OCI-LY1 (cell line): ENCODE results near the gene NSL1.
"Not testable (repeated sequence)": the region's sequence is repeated elsewhere in the genome, so short reads cannot be mapped to it uniquely, and the experiment has no call there.

Experiments used
- H2AFZ ChIP-seq: fragments of 200-600 bp; sonication (generic), shearing (Covaris generic); 2 replicates; pipeline ENCODE4 v1.6.0; 2014; ENCODE audit warnings: antibody characterized with exemption, mild to moderate bottlenecking, low read length
- H3F3A ChIP-seq: fragments of 200-600 bp; sonication (generic), shearing (Covaris generic); 2 replicates; pipeline ENCODE4 v1.6.0; 2014; ENCODE audit warnings: mild to moderate bottlenecking, antibody characterized with exemption, low read length, moderate library complexity; ENCODE audit not compliant: insufficient read depth
- H3K27ac ChIP-seq: fragments of 200-600 bp; sonication (generic); 2 replicates; pipeline ENCODE4 v1.5.1; 2014; ENCODE audit warnings: low read length, mixed run types, mild to moderate bottlenecking, low read depth; ENCODE audit not compliant: poor library complexity, severe bottlenecking
- H3K27me3 ChIP-seq: fragments of 200-600 bp; sonication (generic); 2 replicates; pipeline ENCODE4 v1.6.0; 2014; ENCODE audit warnings: antibody characterized with exemption, mild to moderate bottlenecking, low read length, moderate library complexity; ENCODE audit not compliant: insufficient read depth
- H3K36me3 ChIP-seq: fragments of 200-600 bp; sonication (generic); 2 replicates; pipeline ENCODE4 v1.6.1; 2014; ENCODE audit warnings: mild to moderate bottlenecking, antibody characterized with exemption, low read length, moderate library complexity, mixed read lengths; ENCODE audit not compliant: insufficient read depth
- H3K4me1 ChIP-seq: fragments of 200-600 bp; sonication (generic); 2 replicates; pipeline ENCODE4 v1.5.1; 2014; ENCODE audit warnings: mild to moderate bottlenecking, low read length, moderate library complexity; ENCODE audit not compliant: insufficient read depth, severe bottlenecking
- H3K4me2 ChIP-seq: fragments of 200-600 bp; sonication (generic), shearing (Covaris generic); 2 replicates; pipeline ENCODE4 v1.6.1; 2014; ENCODE audit warnings: low read length
- H3K4me3 ChIP-seq: fragments of 200-600 bp; sonication (generic); 2 replicates; pipeline ENCODE4 v1.5.1; 2014; ENCODE audit warnings: low read length, low read depth, mild to moderate bottlenecking, mixed read lengths; ENCODE audit not compliant: poor library complexity, severe bottlenecking
- H3K79me2 ChIP-seq: fragments of 200-600 bp; shearing (Covaris generic); 2 replicates; pipeline ENCODE4 v1.6.1; 2016; ENCODE audit warnings: mixed run types, low read length, mixed read lengths; ENCODE audit not compliant: insufficient read depth
- H3K9ac ChIP-seq: fragments of 200-600 bp; sonication (generic), shearing (Covaris generic); 2 replicates; pipeline ENCODE4 v1.6.1; 2014; ENCODE audit warnings: mild to moderate bottlenecking, low read length, mixed read lengths
- H3K9me2 ChIP-seq: fragments of 200-600 bp; sonication (generic), shearing (Covaris generic); 2 replicates; pipeline ENCODE4 v1.6.1; 2014; ENCODE audit warnings: low read depth, mild to moderate bottlenecking, low read length, mixed read lengths
- H3K9me3 ChIP-seq: fragments of 200-600 bp; shearing (Covaris generic); 2 replicates; pipeline ENCODE4 v1.6.1; 2014; ENCODE audit warnings: low read length, mixed read lengths
- H4K20me1 ChIP-seq: fragments of 200-600 bp; sonication (generic), shearing (Covaris generic); 2 replicates; pipeline ENCODE4 v1.6.0; 2016; ENCODE audit warnings: mild to moderate bottlenecking, low read length; ENCODE audit not compliant: insufficient read depth
- EZH2 ChIP-seq: fragments of 200-600 bp; sonication (generic), shearing (Covaris generic); IDR thresholded peaks from 2 replicates; pipeline ENCODE4 v1.8.0; 2017; ENCODE audit warnings: borderline replicate concordance, mixed run types, mild to moderate bottlenecking, antibody characterized with exemption, low read length, moderate library complexity, mixed read lengths
- TF ChIP-seq, protein P1 (sequence below): fragments of 200-600 bp; sonication (generic), shearing (Covaris generic); IDR thresholded peaks from 2 replicates; pipeline ENCODE4 v1.5.1; 2017; ENCODE audit warnings: mild to moderate bottlenecking, antibody characterized with exemption, low read length, moderate library complexity, mixed read lengths

NSL1 gene

DNA sequence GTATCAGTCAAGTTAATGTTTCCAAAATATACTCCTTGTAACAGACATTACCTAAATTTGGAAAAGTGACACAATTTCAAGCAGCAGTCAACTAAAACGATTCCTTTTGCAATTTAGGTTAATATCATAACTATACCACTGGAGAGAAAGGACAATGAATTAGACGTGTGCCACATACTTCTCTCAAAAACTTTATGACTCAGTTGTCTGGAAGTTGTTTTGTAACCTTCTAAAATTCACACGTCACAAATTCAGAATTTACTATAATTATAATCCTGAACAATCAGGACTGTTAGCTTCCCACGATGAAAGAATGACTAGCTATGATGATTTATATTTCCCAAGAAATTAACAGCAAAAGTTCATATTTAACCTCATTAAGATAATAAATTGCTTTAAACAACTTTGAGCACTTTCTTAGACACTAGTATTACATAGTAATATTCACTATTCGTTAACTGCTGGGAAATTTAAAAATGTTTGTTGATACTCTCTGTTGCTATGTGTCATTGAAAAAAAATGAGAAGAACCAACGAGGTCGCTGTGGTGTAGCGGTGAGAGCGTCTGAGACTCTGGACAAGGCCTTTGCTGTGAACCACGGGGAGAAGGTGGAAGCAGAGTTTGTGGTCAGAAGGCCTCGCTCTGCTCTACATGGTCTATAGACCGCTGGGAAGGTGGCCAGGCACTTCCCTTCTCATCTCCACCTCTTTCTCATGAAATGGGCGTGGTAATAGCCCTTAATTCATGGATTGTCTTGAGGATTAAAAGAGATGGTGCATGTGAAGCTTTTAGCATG, 64.0 kb downstream of the NSL1 start:
- Histone ChIP-seq H4K20me1 (no peaks in the 10 kb centered on the region), H3K4me3 (no peak overlapping the region), H3K9me3 (no peaks in the 10 kb centered on the region), H2AFZ (no peak overlapping the region), H3K4me1 (no peaks in the 10 kb centered on the region), H3K9ac (no peak overlapping the region), H3K27me3 (no peaks in the 10 kb centered on the region), H3F3A (no peaks in the 10 kb centered on the region), H3K9me2 (no peaks in the 10 kb centered on the region), H3K36me3 (no peaks in the 10 kb centered on the region), H3K27ac (no peak overlapping the region), H3K4me2 (no peak overlapping the region), H3K79me2 (no peaks in the 10 kb centered on the region)
- TF ChIP-seq, protein P1, sequence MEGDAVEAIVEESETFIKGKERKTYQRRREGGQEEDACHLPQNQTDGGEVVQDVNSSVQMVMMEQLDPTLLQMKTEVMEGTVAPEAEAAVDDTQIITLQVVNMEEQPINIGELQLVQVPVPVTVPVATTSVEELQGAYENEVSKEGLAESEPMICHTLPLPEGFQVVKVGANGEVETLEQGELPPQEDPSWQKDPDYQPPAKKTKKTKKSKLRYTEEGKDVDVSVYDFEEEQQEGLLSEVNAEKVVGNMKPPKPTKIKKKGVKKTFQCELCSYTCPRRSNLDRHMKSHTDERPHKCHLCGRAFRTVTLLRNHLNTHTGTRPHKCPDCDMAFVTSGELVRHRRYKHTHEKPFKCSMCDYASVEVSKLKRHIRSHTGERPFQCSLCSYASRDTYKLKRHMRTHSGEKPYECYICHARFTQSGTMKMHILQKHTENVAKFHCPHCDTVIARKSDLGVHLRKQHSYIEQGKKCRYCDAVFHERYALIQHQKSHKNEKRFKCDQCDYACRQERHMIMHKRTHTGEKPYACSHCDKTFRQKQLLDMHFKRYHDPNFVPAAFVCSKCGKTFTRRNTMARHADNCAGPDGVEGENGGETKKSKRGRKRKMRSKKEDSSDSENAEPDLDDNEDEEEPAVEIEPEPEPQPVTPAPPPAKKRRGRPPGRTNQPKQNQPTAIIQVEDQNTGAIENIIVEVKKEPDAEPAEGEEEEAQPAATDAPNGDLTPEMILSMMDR: no peak
- TF ChIP-seq EZH2: no peak

DNA sequence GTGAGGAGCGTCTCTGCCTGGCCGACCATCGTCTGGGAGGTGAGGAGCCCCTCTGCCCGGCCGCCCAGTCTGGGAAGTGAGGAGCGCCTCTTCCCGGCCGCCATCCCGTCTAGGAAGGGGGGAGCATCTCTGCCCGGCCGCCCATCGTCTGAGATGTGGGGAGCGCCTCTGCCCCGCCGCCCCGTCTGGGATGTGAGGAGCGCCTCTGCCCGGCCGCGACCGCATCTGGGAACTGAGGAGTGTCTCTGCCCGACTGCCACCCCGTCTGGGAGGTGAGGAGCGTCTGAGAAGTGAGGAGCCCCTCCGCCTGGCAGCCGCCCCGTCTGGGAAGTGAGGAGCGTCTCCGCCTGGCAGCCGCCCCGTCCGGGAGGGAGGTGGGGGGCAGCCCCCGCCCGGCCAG, 66.9 kb downstream of the NSL1 start:
- not testable (repeated sequence) for H3K9me2 ChIP-seq, H3K4me3 ChIP-seq, H3K4me2 ChIP-seq, H2AFZ ChIP-seq, H3K9me3 ChIP-seq, H3K27me3 ChIP-seq, H3K9ac ChIP-seq, H3K79me2 ChIP-seq, H3F3A ChIP-seq, H3K4me1 ChIP-seq, H3K27ac ChIP-seq, H3K36me3 ChIP-seq, H4K20me1 ChIP-seq

DNA sequence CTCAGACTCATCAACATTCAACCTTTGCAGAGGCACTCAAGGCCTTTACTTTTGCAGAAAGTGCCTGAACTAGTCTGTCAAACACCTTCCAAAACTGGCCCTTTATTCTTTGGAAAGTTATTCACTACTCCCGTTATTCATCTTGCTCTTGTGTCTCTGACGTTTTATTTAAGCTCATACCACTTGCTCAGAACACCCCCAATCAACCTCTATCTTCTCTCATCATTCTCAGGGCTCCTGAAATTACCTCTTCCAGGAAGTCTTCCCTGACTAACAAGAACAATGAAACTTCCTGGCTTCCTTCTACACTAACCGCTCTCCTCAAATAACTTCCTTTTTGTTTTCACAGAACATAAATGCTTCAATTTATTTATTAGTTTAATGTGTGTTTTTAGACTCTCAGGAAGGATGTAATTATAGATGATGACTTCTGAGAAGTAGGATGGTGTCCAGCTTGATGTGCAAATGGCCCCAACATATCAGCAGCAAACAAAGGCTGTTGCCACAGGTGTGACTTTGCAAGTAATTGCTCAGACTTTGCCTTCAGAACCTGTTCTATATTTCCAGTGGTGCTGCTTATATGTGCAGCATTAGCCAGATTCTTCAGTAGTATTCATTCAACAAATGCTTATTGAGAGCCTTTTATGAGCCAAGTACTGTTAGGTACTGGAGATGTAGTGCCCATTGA, 69.2 kb downstream of the NSL1 start:
- Histone ChIP-seq H3K4me2 (no peak overlapping the region), H3K27me3 (no peaks in the 10 kb centered on the region), H3K9me2 (no peaks in the 10 kb centered on the region)

More for the DNA sequence above, 69.2 kb downstream of the NSL1 start:
- Histone ChIP-seq H2AFZ (no peak overlapping the region), H3F3A (no peaks in the 10 kb centered on the region), H3K27ac (no peak overlapping the region), H3K36me3 (no peaks in the 10 kb centered on the region), H4K20me1 (no peaks in the 10 kb centered on the region), H3K79me2 (no peaks in the 10 kb centered on the region), H3K4me3 (no peak overlapping the region), H3K4me1 (no peaks in the 10 kb centered on the region), H3K9ac (no peak overlapping the region), H3K9me3 (no peaks in the 10 kb centered on the region)
- TF ChIP-seq, protein P1: no peak
- TF ChIP-seq EZH2: no peak
